Amygdala (tissue), 56 donors: ENCODE measurements around the gene PRR7.

ENCODE experiments used
- DNase-seq, 56 donors: peaks; one replicate each; lab custom pipeline; 2025; lab: John Stamatoyannopoulos, UW

Gene PRR7

DNA sequence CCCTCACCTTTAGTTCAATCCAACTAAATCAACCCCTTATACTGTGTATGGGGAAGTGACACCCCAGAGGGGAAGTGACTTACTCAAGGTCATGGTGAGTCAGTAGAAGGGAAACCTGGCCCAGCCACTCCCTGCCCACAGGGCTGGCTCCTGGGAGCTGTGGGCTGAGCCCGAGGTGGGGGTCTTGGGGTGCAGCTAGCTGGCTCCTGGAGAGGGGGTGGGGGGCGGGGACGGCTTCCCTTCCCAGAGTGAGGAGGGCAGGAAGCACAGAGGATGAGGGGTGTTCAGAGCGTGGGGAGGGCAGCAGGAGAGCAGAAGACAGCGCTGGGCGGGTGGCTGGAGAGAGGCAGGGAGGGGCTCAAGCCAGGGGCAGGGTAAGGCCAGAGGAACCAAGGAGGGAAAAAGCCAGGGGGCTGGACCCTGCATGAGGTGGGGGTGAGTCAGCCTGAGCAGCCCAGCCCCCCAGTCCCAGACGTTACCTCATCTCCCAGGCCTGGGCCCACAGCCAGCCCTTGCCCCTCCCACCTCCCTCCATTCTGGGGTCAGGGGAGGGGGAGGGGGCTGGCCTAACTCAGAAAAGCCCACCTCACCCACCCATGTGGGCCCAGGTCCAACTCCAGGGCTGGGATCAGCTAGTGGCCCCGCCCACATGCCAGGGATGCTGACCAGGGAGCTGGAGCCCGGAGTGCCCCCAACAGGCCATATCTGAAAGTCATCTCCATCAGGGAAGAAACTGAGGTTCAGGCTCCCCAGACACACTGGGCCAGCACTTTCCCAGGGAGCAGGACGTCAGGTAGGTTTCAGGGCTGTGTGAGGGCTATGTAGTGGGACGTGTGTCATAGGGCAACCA lies 48.0 kb downstream of the PRR7 start:
- peak in 5 of 56 donors; percentile 9 to 69 (median 17) for DNase-seq

DNA sequence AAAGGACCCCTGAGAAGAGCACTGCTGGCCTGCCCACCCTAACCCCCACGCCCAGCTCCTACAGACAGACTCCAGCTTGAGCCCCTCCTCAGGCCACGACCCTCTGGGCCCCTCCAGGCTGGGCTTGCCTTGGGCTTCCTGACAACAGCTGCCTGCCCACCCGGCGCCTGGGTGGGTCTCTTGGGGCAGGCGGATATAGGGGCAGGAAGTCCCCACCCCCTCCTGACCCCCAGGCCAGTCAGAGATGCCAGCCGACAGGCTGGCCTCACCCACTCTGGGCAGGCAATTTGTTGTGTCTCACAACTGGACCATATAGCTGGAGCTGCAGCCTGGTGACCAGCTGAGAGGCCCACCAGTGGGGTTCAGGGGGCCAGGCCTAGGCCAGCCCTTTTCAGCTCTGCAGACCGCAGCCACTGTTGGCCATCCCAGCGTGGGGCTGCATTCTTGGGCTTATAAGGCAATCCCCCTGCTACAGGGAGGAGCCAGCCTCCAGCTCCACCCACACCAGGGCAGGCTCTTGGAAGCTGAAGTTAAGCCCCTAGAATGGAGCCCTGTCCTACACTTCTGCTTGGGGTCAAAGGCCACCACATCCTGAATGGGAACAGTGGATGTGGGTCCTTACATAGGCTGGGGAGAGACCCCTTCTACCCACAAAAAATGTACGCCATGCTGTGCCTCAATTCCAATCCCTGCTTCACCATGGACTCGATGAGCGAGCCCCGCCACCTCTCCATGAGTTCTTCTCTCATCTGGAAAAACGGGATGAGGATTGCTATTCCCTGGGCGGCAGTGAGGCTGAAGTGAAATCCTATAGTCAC lies 48.8 kb downstream of the PRR7 start:
- DNase-seq: no peak

DNA sequence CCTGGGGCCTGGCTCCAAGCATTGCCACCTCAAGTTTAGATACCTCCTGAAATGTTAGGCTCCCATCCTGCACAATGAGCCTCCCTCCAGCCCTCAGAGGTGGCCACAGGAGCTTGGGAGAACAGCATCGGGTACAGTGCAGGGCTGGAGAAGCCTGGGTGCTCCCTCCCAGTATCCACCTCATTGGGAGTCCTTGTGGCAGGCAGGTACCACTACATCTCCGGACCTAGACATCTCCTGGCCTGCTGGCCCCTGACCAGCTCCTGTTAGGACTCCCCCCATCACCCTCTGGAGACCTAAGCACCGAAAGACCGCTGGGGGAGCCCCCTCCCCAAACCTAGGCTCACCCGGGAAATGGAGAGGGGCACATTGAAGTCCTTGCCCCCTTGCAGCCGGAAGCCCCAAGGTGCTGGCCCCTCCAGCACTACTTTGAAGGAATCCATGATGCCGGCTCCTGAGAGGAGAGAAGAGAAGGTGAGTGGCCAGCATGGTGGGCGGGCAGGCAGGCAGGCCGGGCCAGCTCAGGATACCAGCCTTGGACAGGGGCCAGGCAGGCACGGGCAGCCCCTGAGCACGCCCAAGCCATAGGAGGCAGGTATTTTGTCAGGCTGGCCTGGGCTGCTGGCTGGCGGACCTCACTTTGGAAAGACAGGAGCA lies 49.6 kb downstream of the PRR7 start:
- DNase-seq: no peak

DNA sequence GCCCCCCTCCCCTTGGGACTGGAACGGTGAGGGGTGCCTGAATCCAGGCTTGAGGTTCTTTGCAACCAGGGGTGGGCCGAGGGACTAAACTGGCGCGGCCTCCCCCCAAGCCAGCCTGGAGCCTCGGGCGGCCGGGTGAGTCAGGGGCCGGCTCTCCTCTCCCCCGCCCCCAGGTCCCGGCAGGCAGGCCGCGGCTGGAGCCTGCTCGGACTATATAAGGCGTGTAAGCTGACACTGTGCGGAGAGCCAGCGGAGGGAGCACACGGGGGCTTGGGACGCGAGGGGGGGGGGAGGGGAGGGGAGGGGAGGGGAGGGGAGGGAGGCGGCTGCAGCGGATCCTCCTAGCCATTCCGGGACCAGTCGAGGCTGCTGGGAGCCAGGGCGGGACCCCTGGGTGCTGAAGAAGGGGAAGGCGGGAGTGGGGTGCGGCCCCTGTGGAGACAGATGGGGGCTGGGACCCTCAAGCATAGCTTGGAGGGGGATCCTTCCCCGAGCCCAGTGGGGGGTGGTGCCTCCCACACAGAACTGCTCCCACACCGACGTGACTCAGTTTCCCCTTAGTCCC lies 50.2 kb downstream of the PRR7 start:
- DNase-seq: peak in 1 of 56 donors; percentile 66

DNA sequence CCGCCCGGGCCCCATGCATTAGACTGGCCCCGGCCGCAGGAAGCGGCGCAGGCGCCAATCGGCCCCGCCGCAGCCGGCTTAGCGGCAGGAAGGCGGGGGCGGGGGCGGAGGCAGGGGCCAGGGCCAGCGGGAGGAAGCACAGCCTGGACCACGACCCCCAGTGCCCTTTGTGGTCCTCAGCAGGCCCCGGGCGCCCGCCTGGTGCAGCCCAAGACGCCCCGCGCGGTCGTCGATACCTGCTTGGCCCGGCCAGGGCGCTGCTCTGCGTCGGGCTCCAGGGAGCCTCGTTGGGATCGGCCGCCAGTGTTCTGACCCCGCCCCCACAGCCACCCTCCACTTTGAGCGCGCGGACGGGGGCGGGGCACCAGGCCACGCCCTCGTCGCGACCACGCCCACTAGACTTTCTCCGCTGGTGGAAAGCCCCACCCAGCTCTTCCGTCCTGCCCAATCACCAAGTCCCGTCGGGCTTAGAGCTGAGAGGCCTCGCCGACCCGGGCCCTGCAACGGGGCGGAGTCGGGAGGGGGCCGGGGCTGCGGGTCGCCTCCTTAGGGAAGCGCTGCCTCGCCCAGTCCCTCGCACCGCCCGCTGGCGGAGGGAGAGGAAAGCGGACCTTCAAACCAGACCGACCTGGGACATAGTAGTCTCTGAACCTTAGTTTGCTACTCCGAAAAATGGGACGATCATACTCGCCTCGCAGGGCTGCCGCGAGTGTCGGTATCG lies 50.8 kb downstream of the PRR7 start, which contains the start of gene PDLIM7:
Gene PDLIM7 (minus strand): TSS at position 313 of the 721 bp plus-strand sequence. CDS start 1,092 bp downstream, outside the sequence.
- DNase-seq: peak in 52 of 56 donors; percentile 23 to 92 (median 72)

DNA sequence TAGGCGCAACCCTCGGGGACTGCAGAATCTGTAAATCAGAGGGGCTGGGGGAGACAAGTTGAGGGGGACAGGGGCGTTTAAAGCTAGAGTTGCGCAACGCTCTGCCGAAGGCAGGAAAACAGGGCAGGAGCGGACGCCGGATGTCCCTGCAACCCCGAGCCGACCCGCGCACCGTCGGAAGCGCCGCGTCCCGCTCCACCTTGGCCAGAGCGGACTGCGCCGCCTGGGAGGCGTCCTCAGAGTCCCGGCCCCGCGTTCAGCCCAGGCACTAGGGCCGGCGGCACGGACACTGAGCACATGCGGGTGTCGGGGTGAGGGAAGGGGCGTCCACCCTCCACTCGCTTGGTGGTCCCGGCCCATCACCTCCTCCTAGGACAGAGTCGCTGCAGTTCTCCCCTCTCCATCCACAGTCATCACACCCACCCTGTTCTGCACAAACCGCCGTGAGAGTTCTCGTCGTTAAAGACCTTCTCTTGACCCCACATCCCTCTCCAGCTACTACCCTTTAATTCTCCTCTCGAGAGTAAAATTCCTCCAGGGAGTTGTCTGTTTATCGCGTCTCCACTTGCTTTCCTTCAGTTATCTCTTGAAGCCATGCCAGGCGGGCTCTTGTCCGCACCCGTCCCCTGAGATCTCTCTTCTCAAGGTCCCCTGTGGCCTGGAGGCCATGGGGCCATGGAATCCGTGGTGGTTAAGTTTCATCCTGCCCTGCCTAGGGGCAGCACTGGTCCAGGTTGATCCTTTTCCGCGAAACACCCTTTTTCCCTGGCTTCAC lies 51.6 kb downstream of the PRR7 start:
- no peak for DNase-seq

DNA sequence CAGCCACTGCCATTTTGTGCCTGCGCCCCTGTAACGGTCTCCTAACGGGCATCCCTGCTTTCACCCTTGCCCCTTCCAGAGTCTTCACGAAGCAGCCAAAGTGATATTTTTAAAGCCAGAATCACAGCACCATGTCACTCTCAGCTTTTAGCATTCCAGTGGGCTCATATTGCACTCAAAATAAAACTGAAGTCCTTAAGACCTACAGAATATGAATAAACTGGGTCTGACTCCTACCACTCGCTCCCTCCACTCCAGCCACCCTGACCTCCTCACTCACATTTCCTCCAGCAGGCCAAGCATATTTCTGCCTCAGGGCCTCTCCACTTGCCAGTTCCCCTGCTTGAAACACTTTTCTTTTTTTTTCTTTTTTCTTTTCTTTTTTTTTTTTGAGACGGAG lies 53.2 kb downstream of the PRR7 start:
- DNase-seq: no peak

DNA sequence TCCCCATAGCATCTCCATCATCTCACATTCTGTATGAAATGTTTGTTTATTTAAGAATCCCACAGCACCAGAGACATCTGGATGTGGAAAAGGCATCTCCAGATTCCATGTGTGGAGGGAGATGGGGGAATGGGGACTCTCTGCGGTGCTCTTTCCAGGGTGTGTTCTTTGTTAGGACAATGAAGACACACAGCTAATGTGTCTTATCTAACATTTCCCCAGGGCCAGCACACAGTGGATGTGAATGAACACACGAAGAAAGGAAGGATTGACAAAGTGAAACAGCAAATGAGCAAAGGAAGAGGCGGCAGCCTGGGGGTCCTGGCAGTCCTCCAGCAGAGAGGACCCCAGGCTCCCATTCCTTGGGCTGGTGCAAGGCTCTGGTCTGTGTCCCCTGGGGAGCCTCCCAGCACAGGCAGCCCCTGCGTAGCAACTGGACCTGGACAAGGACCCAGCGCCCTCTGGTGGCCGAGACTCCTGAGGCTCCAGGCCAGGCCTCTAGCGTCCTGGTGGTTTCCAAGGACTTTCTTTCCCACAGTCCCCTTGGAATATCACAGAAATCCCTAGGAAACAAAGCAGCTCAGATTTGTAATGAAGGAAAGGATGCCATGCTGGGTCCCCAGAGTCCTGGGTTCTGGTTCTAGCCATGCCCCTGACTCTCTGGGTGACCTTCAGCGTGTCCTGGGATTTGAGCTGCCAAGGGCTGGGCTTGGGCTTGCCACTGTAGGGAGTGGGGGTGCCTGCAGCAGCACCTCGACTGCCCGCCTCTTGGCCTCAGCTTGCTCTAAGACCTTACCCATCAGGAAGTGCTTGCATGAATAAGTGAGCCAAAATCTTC lies 54.3 kb downstream of the PRR7 start:
- DNase-seq: peak in 55 of 56 donors; percentile 37 to 94 (median 71)

DNA sequence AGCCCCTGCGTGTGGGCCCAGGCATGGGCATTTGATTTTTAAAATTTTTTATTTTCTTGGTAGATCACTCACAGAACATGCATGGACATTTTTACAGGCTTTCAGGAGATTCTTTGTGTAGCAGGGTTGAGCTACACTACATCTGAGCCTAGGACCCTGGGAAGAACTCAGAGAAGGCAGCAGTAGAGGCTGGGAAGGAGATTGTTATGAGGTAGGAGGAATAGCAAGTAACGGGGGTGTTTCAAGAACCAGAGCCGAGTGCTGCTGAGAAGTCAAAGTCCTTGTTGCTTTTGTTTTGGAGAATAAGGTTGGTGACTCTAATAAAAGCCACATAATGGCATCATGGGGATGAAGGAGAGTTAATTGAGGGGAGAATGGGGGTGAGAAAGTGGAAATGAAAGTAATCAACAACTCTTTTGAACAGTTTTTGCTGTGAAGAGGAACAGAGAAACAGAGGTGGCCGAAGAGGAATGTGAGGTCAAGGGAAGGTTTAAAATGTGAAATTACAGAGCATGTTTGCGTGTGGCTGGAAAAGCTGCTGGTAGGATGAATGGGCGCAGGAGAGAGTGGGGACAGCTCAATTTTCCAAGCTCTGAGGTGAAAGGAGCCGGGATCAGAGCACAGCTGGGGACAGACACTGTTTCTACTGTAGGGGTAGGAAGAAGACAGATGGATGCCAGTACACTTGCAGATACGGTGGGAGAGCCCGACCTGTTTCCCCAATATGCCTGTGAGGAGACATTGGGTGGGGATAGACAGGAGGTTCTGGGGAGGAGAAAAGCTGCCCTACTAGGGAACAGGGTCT lies 55.5 kb downstream of the PRR7 start:
- DNase-seq: no peak

DNA sequence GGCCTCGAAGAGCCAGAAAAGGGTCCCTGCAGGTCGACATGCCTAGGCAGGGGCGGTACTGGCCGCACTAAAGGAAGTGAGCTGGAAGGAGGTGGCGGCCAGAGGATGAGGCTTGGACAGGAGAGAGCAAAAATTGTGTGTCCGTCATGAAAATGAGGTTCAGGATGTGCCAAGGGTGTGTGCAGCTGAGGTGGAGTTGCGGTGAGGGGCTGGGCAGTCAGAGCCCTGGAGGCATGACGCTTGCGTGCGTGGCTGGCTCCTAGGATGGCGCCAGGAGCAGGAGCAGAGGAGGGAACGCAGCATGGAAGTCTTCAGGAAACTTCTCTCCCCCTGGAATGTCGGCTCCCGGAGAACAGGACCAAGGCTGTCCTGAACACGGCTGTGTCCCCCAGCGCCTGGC lies 56.3 kb downstream of the PRR7 start:
- DNase-seq: no peak

DNA sequence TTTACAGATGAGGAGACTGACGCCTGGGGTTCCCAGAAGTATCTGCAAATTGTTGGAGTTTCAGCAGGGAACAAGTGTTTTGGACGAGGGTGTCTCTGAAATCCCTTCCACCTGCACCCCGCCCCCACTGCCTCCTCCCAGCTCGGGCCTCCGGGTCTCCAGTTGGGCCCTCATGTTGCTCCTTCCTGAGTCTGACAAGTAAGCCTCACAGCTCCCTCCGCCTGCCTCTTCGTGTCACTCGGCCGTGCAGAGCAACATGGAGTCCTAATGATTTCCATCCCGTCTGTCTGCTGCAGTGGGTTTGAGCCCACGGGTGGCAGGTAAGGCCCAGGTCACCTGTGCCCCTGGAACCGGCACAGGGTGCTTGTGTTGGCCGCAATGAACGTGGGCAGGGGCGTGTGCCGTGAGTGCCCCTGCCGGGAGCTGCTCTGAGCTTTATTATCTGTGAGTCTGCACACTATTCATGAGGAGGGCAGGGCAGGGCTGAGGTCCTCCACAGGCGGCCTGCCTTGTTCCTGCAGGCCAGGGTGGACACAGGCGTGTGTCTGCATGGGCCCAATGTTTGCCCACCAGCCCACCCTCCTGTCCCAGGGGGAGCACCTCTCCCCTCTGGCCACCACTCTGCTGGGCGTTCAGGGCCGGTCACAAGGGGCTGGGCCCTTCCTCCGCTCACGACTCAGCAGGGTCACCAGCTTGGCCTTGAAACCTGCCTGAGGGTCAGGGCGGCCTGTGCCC lies 56.9 kb downstream of the PRR7 start:
- DNase-seq: no peak

DNA sequence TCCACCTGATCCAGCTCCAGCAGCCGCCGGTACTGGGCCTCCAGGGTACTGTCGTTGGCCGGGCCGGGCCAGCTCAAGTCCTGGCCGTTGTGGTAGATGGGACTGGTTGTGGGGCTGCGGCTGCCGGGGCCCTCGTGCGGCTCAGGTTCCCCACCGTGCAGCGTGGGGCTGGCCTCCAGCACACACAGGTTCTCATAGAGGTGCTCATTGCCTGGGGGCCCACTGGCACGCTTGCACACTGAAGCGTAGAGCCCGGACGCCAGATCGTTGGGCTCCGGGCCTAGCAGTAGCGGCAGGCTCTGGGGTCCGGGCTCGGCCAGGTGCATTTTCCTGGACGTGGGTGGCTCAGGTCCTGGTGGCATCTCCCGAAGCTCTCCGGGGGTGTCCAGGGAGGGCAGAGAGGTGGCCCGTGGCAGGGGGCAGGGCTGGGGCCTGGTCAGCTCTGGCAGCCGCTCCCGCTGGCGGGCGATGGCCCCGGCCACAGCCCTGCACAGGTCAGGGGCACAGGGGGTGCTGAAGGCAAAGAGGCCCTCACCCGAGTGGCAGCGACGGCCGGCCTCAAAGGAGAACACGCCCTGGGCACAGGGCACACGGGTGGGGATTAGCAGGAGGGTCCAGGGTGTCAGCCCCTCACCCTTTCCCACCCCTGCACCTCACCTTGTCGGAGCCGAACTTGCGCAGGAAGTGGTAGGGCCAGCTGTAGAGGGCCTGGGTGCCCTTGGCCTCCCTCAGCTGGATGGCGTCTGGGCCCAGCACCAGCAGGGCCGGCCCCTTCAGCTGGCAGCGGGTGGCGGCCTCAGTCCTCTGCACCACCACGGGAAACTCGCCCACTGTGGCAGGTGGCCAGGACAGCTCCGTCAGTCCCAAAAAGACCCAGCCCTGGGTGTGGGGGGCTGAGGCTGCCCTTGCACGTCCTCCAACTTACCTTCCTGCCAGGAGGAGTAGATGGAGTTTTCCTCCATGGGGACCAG lies 57.8 kb downstream of the PRR7 start:
- DNase-seq: no peak

DNA sequence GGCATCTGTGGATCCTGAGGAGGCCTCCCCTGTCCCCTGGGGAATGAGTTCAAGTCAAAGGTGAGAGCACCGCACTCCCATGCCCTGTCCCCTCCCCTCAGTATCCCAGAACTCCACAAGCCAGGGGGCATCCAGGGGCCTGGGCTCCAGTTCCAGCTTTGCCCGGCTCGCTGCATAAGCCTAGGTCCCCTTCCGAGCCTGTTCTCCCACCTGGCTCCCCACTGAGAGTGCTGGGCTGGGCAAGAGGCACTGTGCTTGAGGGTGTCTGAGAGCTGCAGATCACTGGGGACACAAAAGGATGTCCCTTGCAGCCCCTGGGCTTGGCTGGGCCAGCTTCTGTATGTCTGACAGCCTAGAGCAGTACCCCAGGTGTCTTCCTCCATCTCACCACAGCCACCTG lies 58.5 kb downstream of the PRR7 start:
- DNase-seq: no peak
